Eye (tissue), 1 donor: ENCODE data around the gene DOCK4.

Experiments used
- DNase-seq: peaks from one replicate; pipeline ENCODE4 v3.0.0-alpha.2; 2015

The DOCK4 gene

GRCh38 chr7:112070674-112071256 lies 135.4 kb downstream of the DOCK4 start:
- no peak for DNase-seq

DNA sequence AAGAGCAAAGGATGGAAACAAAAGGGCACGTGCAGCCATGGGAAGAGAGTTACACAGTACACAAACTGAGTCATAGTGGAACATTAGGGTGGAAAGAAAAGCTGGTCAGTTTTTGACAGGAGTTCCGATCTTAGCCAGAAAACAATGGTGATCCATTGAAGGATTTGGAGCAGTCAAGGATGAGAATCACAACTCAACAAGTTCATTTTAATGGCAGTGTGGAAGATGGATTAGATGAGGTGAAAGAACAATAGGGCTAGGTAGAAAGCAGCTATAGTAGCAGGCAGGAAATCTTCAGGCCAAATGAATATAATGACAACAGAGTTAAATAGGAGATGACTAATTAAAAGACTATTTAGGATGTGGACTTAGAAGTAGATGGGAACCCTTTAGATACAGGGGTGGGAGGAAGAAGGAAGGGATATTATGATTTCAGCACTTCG lies 136.3 kb downstream of the DOCK4 start:
- DNase-seq: no peak

DNA sequence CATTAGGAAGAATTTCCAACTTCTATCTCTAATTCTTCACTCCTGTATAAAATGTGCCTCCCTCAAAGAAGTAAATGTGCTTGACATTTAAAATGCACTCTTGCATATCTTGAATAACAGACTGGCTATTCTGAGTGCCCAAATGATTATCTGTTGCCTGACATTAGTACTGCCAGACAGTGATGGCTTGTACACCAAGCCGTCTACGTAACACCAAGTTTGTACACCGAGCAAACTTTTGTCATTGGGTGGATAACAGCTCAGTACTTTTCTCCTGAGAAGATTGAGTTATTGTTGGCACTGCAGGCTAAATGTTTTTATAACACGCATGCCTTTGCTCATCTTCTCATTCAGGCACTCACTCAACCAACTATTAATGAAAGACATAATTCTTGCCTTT lies 137.2 kb downstream of the DOCK4 start:
- DNase-seq: no peak

DNA sequence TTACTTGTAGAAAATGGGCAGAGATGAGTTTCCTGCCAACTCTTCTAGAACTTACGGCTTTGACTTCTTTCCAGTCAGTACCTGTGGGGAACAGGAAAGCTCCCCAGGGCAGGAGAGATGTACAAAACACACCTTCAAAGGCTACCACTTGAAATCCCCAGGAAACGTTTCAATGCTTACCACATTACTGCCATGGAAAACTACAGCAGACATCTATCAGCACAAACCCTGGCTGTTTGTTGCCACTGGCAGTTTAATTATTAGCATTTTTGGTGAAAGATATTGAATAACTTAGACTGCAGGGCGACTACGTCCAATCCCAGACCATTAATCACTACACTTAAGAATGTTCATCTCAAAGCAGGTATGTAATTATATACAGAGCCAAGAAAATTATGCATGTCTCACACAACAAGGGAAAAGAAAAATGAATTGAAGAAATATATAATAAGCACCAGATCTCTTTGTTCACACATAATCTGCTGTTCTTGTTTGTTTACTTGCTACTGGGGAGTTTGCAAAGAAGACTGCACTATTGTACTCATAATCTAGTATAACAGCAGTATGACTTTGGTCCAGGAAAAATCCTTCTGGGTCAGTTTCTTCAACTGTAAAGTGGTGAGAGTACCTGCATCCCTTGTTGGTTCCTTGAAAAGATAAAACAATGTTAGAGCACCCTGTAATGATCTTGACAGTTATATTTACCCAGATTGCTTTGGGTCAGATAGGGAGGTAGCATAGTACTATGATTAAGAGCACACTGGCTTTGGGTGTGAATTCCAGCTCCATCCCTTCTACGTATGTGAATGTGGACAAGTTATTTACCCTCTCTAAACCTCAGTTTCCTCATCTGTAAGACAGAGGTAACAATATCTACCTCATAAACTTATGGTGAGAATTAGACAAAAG lies 138.3 kb downstream of the DOCK4 start:
- DNase-seq: no peak

DNA sequence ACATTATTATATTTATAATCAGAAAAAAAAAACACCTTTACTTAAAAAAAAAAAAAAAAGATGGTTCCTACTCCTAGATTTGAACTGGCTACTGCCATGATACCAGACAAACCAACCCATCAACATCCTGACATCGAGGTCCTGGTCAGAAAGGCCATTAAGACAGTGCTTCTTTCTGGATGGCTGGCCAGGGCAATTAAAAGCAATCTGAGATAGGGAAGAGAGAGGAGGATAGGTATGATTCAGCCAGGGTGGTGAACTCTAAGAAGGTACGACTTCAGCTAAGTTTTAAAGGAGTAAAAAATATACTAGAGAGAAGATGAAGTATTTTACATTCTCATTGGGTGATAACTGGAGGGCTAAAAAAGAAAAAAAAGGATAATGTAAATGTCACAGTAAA lies 139.0 kb downstream of the DOCK4 start:
- no peak for DNase-seq

DNA sequence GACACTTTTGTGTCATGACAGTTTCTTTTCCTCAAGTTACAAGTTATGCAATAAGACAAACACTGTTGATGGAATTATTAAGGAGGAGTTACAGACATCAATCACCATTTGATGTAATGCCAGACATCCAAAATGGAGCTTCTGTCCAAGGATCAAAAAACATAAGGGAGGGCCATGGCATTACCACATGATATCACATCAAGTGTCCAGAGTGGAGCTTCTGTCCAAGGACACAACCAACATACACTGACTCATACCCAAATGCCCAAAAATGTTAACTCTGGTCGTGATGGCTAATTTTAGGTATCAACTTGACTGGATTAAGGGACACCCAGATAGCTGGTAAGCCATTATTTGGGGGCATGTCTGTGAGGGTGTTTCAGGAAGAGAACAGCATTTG lies 140.4 kb downstream of the DOCK4 start:
- no peak for DNase-seq

- no peak for DNase-seq
Observed at GRCh38 chr7:112064627-112065385, 141.4 kb downstream of the DOCK4 start.

DNA sequence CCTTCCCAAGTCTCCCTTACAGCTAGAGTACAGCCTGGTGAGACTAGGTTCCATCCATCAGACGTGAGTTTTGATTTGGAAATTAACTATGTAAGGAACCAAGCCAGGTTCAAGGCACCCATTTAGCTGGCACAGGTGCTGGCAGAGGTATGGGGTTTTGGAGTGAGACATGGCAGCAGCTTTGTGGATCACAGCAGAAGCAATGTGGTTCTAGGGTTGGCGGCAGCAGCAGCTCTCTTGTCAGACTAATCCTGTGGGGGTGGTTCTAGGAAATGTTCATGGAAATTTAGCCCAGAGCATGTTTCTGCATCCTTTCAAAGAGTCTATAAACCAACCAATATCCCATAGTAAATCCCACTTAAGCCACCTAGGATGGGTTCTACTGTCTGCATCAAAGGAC lies 142.2 kb downstream of the DOCK4 start:
- DNase-seq: no peak

DNA sequence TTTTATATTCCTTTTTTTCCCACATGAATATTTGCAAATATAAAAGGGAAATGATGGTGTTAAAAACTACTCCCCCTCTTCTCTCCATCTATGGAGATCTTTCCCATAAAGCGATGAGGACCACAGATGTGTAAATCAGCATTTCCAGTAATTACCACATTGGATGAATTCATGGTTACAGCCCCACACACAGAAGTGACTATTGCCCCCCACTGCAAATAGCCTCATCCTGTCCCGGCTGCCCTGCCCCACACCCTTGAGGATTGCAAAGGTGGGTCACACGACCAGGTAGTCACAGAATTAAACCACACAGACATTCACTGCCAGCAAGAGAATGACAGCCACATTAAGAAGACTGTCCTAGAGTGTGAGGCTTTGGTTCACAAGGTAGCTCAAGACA lies 145.1 kb downstream of the DOCK4 start:
- no peak for DNase-seq

DNA sequence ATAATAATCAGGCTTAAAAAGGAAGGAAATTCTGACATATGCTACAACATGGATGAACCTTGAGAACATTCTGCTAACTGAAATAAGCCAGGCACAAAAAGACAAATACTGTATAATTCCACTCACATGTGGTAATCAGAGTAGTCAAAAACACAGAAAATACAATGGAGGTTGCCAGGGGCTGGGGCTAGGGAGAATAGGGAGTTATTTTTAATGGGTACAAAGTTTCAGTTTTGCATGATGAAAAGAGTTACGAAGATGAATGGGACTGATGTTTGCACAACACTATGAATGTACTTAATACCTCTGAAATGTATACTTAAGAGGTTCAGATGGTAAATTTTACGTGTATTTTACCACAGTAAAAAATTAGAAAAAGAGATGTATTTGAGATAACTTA lies 145.6 kb downstream of the DOCK4 start:
- DNase-seq: no peak

DNA sequence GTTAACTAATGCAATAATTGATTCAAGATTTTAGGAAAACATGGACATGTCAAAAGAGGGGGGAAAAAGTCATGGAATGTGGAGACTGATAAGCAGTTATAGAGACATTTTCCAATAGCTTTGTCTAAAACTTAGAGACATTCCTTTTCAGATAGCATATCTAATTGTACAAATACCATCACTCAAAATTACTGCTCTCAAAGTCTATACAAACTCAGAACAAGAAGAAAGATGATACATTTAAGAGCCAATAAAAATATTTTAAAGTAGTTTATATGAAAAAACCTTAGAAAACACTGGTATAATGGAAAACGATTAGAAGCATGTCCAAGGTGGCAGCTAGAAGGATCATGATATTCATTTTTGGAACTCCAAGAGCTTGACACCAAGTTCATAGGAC lies 146.5 kb downstream of the DOCK4 start:
- no peak for DNase-seq

GRCh38 chr7:112058686-112059085 lies 147.5 kb downstream of the DOCK4 start:
- DNase-seq: no peak

GRCh38 chr7:112056409-112056808 lies 149.8 kb downstream of the DOCK4 start:
- DNase-seq: peak; percentile 81

DNA sequence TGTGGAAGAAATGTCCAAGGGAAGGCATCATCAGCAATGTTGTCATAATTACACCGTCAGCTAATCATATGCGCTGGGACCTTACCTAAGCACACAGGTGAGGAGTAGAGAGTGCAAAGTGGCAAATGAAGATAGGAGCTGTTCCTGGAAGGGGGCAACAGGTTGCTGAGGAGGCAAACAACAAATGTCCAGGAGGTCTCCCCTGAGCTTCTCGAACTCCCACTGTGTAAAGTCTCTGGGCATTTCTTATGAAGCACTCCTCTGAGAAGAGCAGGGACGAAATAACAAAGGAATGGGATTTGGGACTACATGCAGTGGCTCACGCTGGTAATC lies 152.5 kb downstream of the DOCK4 start:
- DNase-seq: no peak

GRCh38 chr7:112052993-112053736 lies 153.0 kb downstream of the DOCK4 start:
- DNase-seq: no peak

DNA sequence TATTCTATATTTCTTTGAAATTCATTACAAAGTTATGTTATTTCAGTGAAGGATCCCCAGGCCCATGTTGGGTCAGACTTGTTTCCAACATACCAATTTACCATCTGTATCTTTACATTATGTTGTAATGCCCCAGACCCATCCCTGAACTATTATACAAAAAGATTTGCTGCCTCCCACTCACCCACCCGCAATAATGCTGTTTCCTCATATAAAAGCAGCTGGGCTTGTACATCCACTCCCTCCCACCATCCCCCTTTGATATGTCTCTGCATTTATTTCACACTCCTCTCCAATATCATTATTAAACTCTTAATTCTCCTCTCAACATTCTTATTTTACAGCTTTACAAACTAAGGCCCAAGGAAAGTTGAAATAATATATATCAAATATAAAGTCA lies 153.7 kb downstream of the DOCK4 start:
- no peak for DNase-seq

DNA sequence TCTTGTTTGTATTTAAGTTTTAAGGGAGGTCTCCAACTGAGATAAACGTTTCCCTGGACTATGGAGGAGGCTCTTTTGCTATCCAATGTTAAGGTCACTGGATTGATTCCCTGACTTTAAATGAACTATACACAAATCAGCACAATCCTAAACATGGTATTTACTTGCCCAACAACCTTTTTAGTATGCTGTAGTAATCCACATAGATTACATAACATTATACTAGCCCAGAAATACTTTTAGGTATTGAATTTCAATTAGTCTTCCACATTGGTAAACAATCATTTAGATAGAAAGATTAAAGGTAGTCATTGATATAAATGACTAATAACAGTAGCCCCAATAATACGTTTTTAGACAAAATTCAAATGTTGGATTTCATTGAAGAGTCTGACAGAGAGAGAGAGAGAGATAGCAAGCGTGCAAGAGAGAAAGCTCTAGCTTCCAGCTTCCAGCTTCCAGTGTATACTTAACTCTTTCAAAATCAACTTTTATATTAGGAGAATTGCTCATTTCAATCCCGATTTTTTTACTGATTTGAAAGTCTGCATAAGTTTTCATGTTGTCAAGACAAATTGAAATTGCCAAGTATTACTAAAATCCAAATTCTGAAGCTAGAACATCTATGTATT lies 155.8 kb downstream of the DOCK4 start:
- DNase-seq: no peak

GRCh38 chr7:112049555-112050249 lies 156.5 kb downstream of the DOCK4 start:
- DNase-seq: no peak

- no peak for DNase-seq
Observed at GRCh38 chr7:112047421-112047820, 158.8 kb downstream of the DOCK4 start.

DNA sequence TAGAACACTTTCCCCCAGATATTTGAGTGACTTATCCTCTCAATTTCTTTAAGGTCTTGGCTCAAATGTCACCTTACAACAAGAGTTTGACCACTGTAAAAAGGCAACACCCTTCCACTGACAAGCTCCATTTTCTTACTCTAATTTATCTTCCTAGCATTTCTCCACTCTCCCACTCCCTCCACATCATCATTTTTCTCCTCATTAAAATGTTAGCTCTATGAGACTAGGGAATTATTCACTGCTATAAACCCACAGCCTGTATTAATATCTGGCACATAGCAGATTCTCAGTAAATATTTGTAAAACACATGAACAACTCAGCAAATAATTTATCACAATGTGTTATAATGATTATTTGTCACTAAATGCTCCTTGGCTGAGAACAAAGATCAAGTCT lies 161.0 kb downstream of the DOCK4 start:
- DNase-seq: no peak

GRCh38 chr7:112042631-112043030 lies 163.6 kb downstream of the DOCK4 start:
- DNase-seq: no peak

DNA sequence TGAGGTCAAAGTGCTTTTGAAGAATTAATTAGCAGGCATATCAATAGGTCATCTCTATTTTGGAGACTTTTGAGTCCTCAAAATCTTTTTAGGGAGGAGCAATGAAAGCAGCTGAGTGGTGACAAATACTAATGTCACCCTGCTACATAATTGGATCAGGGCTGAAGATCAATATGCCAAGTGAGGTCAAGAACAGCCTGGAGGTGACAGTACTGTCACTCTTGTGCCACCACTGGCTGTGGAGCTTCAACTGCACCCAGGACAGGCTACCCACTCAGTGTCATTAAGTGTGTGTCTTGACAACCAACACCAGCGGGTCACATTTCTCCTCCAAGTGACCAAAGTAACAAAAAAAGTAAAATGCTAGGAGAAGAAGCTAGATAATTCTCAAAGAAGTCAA lies 167.8 kb downstream of the DOCK4 start:
- DNase-seq: no peak
